ENCODE measurements around the gene WDR59.

Gene WDR59

GRCh38 chr16:74898659-74899058 is 86.3 kb downstream of the WDR59 start:
- no peak overlapping the region for H3K4me3 ChIP-seq (ENCODE audit: low read depth, low read length)
- no peak for DNase-seq (ENCODE audit: low read depth)
- TF ChIP-seq MYC (IDR thresholded peaks at IDR 0.05; ENCODE audit: low read depth, low read length) (no peak), CTCF (IDR thresholded peaks at IDR 0.05; ENCODE audit: low read depth, low read length) (no peak)

GRCh38 chr16:74896389-74897370 is 88.2 kb downstream of the WDR59 start:
- no peak for DNase-seq (ENCODE audit: low read depth)
- TF ChIP-seq POLR2A (IDR thresholded peaks at IDR 0.05; ENCODE audit: extremely low read depth, insufficient read length) = no peak
- TF ChIP-seq MAX (IDR thresholded peaks at IDR 0.05; ENCODE audit: low read depth, low read length) = no peak
- no peak for TF ChIP-seq MYC (IDR thresholded peaks at IDR 0.05; ENCODE audit: low read depth, low read length)
- no peak for TF ChIP-seq CTCF (IDR thresholded peaks at IDR 0.05; ENCODE audit: low read depth, low read length)

GRCh38 chr16:74893541-74893940 is 91.4 kb downstream of the WDR59 start:
- DNase-seq (ENCODE audit: low read depth) = no peak
- no peak overlapping the region for H3K4me3 ChIP-seq (ENCODE audit: low read depth, low read length)
- no peak for TF ChIP-seq CTCF (IDR thresholded peaks at IDR 0.05; ENCODE audit: low read depth, low read length)
- no peak for TF ChIP-seq POLR2A (IDR thresholded peaks at IDR 0.05; ENCODE audit: extremely low read depth, insufficient read length)
- no peak for TF ChIP-seq MYC (IDR thresholded peaks at IDR 0.05; ENCODE audit: low read depth, low read length)
- TF ChIP-seq MAX (IDR thresholded peaks at IDR 0.05; ENCODE audit: low read depth, low read length) = no peak

More at GRCh38 chr16:74896389-74897370, 88.2 kb downstream of the WDR59 start:
- no peak overlapping the region for H3K4me3 ChIP-seq (ENCODE audit: low read depth, low read length)

GRCh38 chr16:74892574-74893461 is 92.1 kb downstream of the WDR59 start:
- no peak overlapping the region for H3K4me3 ChIP-seq (ENCODE audit: low read depth, low read length)
- TF ChIP-seq MYC (IDR thresholded peaks at IDR 0.05; ENCODE audit: low read depth, low read length) (no peak), POLR2A (IDR thresholded peaks at IDR 0.05; ENCODE audit: extremely low read depth, insufficient read length) (no peak), MAX (IDR thresholded peaks at IDR 0.05; ENCODE audit: low read depth, low read length) (no peak), CTCF (IDR thresholded peaks at IDR 0.05; ENCODE audit: low read depth, low read length) (no peak)
- DNase-seq (ENCODE audit: low read depth) = no peak

- H3K4me3 ChIP-seq (ENCODE audit: low read depth, low read length) = no peak overlapping the region
- no peak for TF ChIP-seq CTCF (IDR thresholded peaks at IDR 0.05; ENCODE audit: low read depth, low read length)
- no peak for DNase-seq (ENCODE audit: low read depth)
These were observed 96.0 kb downstream of the WDR59 start for GRCh38 chr16:74888888-74889287.

Measured in NB4 (cell line).